NCI-H526 treated with DMSO at 0.1 percent for 48 hours (cell line): ENCODE measurements around the gene PIGZ.

Source experiments
- DNase-seq: peaks from one replicate; lab custom pipeline; 2025; lab: John Stamatoyannopoulos, UW

PIGZ gene

GRCh38 chr3:196968233-196969133, at the start of gene PIGZ:
Gene PIGZ (minus strand): TSS chr3:196968833. CDS start chr3:196952031, 16,802 bp downstream.
- DNase-seq, result no peak

- no peak for DNase-seq
Observed at GRCh38 chr3:197017003-197017402, 48.4 kb upstream of the PIGZ start.

- DNase-seq, result no peak
Observed at GRCh38 chr3:197015790-197016736, 47.4 kb upstream of the PIGZ start.

GRCh38 chr3:197014942-197015575, 46.4 kb upstream of the PIGZ start:
- no peak for DNase-seq

GRCh38 chr3:197014024-197014423, 45.4 kb upstream of the PIGZ start:
- DNase-seq, result no peak

- DNase-seq, result no peak
Observed at GRCh38 chr3:197012540-197012883, 43.9 kb upstream of the PIGZ start.

- DNase-seq, result no peak
Observed at GRCh38 chr3:197011780-197012539, 43.3 kb upstream of the PIGZ start.

- no peak for DNase-seq
Observed at GRCh38 chr3:197010556-197011351, 42.1 kb upstream of the PIGZ start.

GRCh38 chr3:197009532-197010019, 40.9 kb upstream of the PIGZ start:
- no peak for DNase-seq

- DNase-seq, result no peak
Observed at GRCh38 chr3:197008436-197009209, 40.0 kb upstream of the PIGZ start.

GRCh38 chr3:197007953-197008352, 39.3 kb upstream of the PIGZ start:
- no peak for DNase-seq

- no peak for DNase-seq
Observed at GRCh38 chr3:197007296-197007940, 38.8 kb upstream of the PIGZ start.

GRCh38 chr3:197006860-197007259, 38.2 kb upstream of the PIGZ start:
- DNase-seq, result no peak

- no peak for DNase-seq
Observed at GRCh38 chr3:197006446-197006845, 37.8 kb upstream of the PIGZ start.

- peak; percentile 40 for DNase-seq
Observed at GRCh38 chr3:197003461-197004385, 35.1 kb upstream of the PIGZ start.

GRCh38 chr3:197002701-197003454, 34.2 kb upstream of the PIGZ start:
- DNase-seq, result peak; percentile 66

- no peak for DNase-seq
Observed at GRCh38 chr3:197001972-197002700, 33.5 kb upstream of the PIGZ start.
